Stomach (tissue), 4 donors: ENCODE measurements around the gene HADH.

Experiments used
- CTCF ChIP-seq, 7 experiments: fragments of 450-650 bp in 4 of 7; fragments of 200-600 bp in 3 of 7; sonication (generic) in 3 of 7; IDR thresholded peaks; one replicate each; pipeline ENCODE4 v1.5.1; 2016 to 2019; ENCODE audit warnings: antibody characterized with exemption in 7 of 7, control low read depth in 2 of 7, mild to moderate bottlenecking in 1 of 7
- POLR2A ChIP-seq, 4 donors: fragments of 450-650 bp; IDR thresholded peaks; one replicate each; pipeline ENCODE4 v1.6.1; 2016; ENCODE audit warnings: antibody characterized with exemption in 4 of 4, control low read depth in 2 of 4, mild to moderate bottlenecking in 1 of 4, moderate library complexity in 1 of 4

GRCh38 chr4:108048997-108049396 is 59.3 kb downstream of the HADH start:
- no peak for TF ChIP-seq POLR2A (IDR thresholded peaks at IDR 0.05)
- no peak for TF ChIP-seq CTCF (IDR thresholded peaks at IDR 0.05)
